HEK293 (cell line): Measurements from ENCODE around the gene NID1.

Experiments
- CTCF ChIA-PET: fragments of 350-600 bp; formaldehyde crosslinking; extraction: SDS; loops from one replicate; lab custom pipeline; 2021; ENCODE audit warnings: antibody characterized with exemption; lab: Yijun Ruan, JAX
- POLR2A ChIA-PET: fragments of 300-600 bp; formaldehyde crosslinking; extraction: SDS; loops from one replicate; lab custom pipeline; 2020; ENCODE audit warnings: antibody characterized with exemption, inconsistent platforms; lab: Yijun Ruan, JAX
- H3K27ac ChIP-seq: fragments of 200-500 bp; sonication (Bioruptor generic); 2 replicates; pipeline ENCODE4 v1.5.1; 2014; ENCODE audit warnings: low read depth, low read length, control low read depth, inconsistent platforms; ENCODE audit errors: extremely low read depth
- H3K36me3 ChIP-seq, 2 experiments: fragments of 200-500 bp in 1 of 2; sonication (Bioruptor generic) in 1 of 2; 1 replicate in 1 of 2; 2 replicates in 1 of 2; pipeline ENCODE4 v1.5.1; 2014 to 2017; ENCODE audit warnings: inconsistent platforms in 2 of 2, low read length in 2 of 2; ENCODE audit not compliant: control insufficient read depth in 2 of 2, insufficient read depth in 1 of 2
- H3K4me1 ChIP-seq: fragments of 200-500 bp; sonication (Bioruptor generic); 2 replicates; pipeline ENCODE4 v1.5.1; 2014; ENCODE audit warnings: mild to moderate bottlenecking, low read length, inconsistent platforms; ENCODE audit not compliant: control insufficient read depth, insufficient read depth
- H3K4me3 ChIP-seq: 2 replicates; pipeline ENCODE4 v1.5.1; 2011; ENCODE audit warnings: low read depth, mild to moderate bottlenecking, control low read depth, low read length, moderate library complexity
- H3K9me3 ChIP-seq: fragments of 200-500 bp; sonication (Bioruptor generic); 2 replicates; pipeline ENCODE4 v1.5.1; 2014; ENCODE audit warnings: low read depth, low read length, inconsistent platforms; ENCODE audit not compliant: control insufficient read depth, insufficient read depth
- EGR2 ChIP-seq: fragments of 450-650 bp; formaldehyde crosslinking; IDR thresholded peaks from 2 replicates; pipeline ENCODE4 v1.5.1; 2016; ENCODE audit warnings: low read depth, missing biosample characterization, missing genetic modification characterization
- ELK4 ChIP-seq: IDR thresholded peaks from 2 replicates; pipeline ENCODE4 v1.6.1; 2011; ENCODE audit warnings: mild to moderate bottlenecking, low read depth, low read length, borderline replicate concordance
- REST ChIP-seq: fragments of 450-650 bp; formaldehyde crosslinking; IDR thresholded peaks from 2 replicates; pipeline ENCODE4 v1.5.1; 2016; ENCODE audit warnings: missing biosample characterization, missing genetic modification characterization
- ZBTB8A ChIP-seq: fragments of 450-650 bp; formaldehyde crosslinking; IDR thresholded peaks from 2 replicates; pipeline ENCODE4 v1.5.1; 2016; ENCODE audit warnings: missing biosample characterization, missing genetic modification characterization
- ZFHX2 ChIP-seq: fragments of 450-650 bp; formaldehyde crosslinking; conservative IDR thresholded peaks from 2 replicates; pipeline ENCODE4 v1.5.1; 2016; ENCODE audit warnings: missing biosample characterization, missing genetic modification characterization
- ZNF169 ChIP-seq: fragments of 450-650 bp; formaldehyde crosslinking; IDR thresholded peaks from 2 replicates; pipeline ENCODE4 v1.5.1; 2016; ENCODE audit warnings: missing biosample characterization, missing genetic modification characterization
- ZNF214 ChIP-seq: fragments of 450-650 bp; formaldehyde crosslinking; IDR thresholded peaks from 2 replicates; pipeline ENCODE4 v1.5.1; 2017; ENCODE audit warnings: missing biosample characterization, mild to moderate bottlenecking, missing genetic modification characterization, borderline replicate concordance
- ZNF426 ChIP-seq: fragments of 450-650 bp; formaldehyde crosslinking; IDR thresholded peaks from 2 replicates; pipeline ENCODE4 v1.5.1; 2017; ENCODE audit warnings: missing biosample characterization, missing genetic modification characterization, mild to moderate bottlenecking, inconsistent platforms, moderate library complexity
- ZNF510 ChIP-seq: fragments of 450-650 bp; formaldehyde crosslinking; IDR thresholded peaks from 2 replicates; pipeline ENCODE4 v1.5.1; 2018; ENCODE audit warnings: mild to moderate bottlenecking, missing genetic modification characterization, missing biosample characterization; ENCODE audit not compliant: insufficient replicate concordance
- ZNF571 ChIP-seq: fragments of 450-650 bp; formaldehyde crosslinking; IDR thresholded peaks from 2 replicates; pipeline ENCODE4 v1.5.0; 2017; ENCODE audit warnings: missing biosample characterization, missing genetic modification characterization
- ZNF707 ChIP-seq: fragments of 450-650 bp; formaldehyde crosslinking; IDR thresholded peaks from 2 replicates; pipeline ENCODE4 v1.5.1; 2016; ENCODE audit warnings: missing biosample characterization, missing genetic modification characterization
- TF ChIP-seq, protein P1 (sequence below): fragments of 450-650 bp; formaldehyde crosslinking; IDR thresholded peaks from 2 replicates; pipeline ENCODE4 v1.5.1; 2016; ENCODE audit warnings: missing biosample characterization, missing genetic modification characterization
- TF ChIP-seq, protein P2 (sequence below): fragments of 450-650 bp; formaldehyde crosslinking; conservative IDR thresholded peaks from 2 replicates; pipeline ENCODE4 v1.5.1; 2016; ENCODE audit warnings: low read depth, missing biosample characterization, missing genetic modification characterization

Gene NID1

DNA sequence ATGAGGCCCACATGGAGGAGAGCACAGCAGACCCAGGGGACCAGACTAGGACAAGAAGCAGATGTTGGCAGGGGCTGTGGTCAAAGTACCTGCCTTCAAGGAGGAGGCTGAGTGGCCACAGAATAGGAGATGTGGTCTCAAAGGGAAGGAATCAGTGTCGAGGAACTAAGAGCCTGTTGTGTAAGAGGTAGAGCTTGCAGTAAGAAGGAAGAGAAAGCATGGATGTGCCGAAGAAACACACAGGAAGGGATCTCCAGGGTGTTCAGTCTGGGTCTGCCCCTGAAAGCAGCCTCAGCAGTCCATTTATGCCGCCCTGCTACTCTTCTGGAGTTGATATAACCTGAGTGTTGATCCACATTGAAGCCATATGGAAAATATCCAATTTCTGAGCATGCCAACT is 83.9 kb downstream of the NID1 start:
- ChIA-PET CTCF (interaction anchor here (1.4 kb wide), 1 partner anchor 9 kb away, joined by 4 read pairs; no protein-coding TSS in a partner anchor), POLR2A (no interaction called here)
- Histone ChIP-seq H3K9me3 (no peaks in the 10 kb centered on the region), H3K4me3 (no peak overlapping the region), H3K4me1 (no peaks in the 10 kb centered on the region), H3K27ac (no peak overlapping the region), H3K36me3 (peaks cover 23 to 84% of the 10 kb centered on the region in 2 experiments; a peak in 2 of 3 replicates)
- TF ChIP-seq ZNF426 (no peak), ZNF214 (tag by site-specific recombination) (no peak), ZNF510 (tag by site-specific recombination) (no peak), ZBTB8A (no peak), EGR2 (tag by site-specific recombination) (no peak), ELK4 (no peak), ZNF707 (tag by site-specific recombination) (no peak), ZNF169 (tag by site-specific recombination) (no peak), ZNF571 (tag by site-specific recombination) (no peak)
- TF ChIP-seq, protein P1, sequence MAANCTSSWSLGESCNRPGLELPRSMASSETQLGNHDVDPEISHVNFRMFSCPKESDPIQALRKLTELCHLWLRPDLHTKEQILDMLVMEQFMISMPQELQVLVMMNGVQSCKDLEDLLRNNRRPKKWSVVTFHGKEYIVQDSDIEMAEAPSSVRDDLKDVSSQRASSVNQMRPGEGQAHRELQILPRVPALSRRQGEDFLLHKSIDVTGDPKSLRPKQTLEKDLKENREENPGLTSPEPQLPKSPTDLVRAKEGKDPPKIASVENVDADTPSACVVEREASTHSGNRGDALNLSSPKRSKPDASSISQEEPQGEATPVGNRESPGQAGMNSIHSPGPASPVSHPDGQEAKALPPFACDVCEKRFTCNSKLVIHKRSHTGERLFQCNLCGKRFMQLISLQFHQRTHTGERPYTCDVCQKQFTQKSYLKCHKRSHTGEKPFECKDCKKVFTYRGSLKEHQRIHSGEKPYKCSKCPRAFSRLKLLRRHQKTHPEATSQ (tag by site-specific recombination) = no peak
- TF ChIP-seq, protein P2, sequence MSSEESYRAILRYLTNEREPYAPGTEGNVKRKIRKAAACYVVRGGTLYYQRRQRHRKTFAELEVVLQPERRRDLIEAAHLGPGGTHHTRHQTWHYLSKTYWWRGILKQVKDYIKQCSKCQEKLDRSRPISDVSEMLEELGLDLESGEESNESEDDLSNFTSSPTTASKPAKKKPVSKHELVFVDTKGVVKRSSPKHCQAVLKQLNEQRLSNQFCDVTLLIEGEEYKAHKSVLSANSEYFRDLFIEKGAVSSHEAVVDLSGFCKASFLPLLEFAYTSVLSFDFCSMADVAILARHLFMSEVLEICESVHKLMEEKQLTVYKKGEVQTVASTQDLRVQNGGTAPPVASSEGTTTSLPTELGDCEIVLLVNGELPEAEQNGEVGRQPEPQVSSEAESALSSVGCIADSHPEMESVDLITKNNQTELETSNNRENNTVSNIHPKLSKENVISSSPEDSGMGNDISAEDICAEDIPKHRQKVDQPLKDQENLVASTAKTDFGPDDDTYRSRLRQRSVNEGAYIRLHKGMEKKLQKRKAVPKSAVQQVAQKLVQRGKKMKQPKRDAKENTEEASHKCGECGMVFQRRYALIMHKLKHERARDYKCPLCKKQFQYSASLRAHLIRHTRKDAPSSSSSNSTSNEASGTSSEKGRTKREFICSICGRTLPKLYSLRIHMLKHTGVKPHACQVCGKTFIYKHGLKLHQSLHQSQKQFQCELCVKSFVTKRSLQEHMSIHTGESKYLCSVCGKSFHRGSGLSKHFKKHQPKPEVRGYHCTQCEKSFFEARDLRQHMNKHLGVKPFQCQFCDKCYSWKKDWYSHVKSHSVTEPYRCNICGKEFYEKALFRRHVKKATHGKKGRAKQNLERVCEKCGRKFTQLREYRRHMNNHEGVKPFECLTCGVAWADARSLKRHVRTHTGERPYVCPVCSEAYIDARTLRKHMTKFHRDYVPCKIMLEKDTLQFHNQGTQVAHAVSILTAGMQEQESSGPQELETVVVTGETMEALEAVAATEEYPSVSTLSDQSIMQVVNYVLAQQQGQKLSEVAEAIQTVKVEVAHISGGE (tag by site-specific recombination) = no peak

DNA sequence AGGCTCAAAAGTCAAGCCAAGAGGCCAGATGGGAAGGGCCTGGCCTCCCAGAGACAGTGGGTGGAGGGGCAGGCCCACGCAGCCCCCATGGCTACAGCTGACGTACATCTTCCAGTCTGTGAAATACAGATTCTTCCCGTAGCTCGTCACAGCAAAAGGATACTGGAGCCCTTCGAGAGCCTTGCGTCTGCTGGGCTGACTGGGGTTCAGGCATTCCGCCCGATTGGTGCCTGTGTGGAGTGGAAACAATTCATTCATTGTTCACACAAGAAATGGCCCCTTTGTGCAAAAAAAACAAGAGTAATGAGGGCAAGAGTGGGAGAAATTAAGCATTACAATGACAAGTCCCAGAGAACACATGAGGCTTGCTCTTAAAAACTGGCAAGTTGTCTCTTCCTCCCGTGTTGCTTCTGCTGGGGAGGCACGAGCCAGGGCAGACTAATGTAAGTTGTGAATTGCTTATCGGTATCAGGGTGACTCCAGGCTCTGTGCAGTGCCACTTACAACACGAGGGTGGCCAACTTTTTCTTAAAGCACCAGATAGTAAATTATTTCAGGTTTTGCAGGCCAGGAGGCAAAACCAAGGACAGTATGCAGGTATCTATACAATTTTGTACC is 85.1 kb downstream of the NID1 start:
- POLR2A ChIA-PET = interaction anchor here (0.5 kb wide), 1 partner anchor 45 kb away, joined by 5 read pairs; no protein-coding TSS in a partner anchor
- TF ChIP-seq ZFHX2 (tag by site-specific recombination) (no peak), REST (no peak)
- Histone ChIP-seq H3K27ac (no peak overlapping the region), H3K4me3 (no peak overlapping the region), H3K4me1 (no peaks in the 10 kb centered on the region), H3K36me3 (peaks cover 23 to 80% of the 10 kb centered on the region in 2 experiments; a peak in 2 of 3 replicates), H3K9me3 (no peaks in the 10 kb centered on the region)
- CTCF ChIA-PET = interaction anchor here (0.6 to 1.4 kb wide), 2 partner anchors 8 to 581 kb away, joined by 4 read pairs; no protein-coding TSS in a partner anchor
